ENCODE data around the gene GPR37. TPM values are rescaled to one million over a fixed set of nuclear protein-coding genes. Genes with fewer than 3 reads are reported as not detected.

GPR37 gene
- polyA plus RNA-seq, 1 donor from 2014 or later, result 1.4 TPM

DNA sequence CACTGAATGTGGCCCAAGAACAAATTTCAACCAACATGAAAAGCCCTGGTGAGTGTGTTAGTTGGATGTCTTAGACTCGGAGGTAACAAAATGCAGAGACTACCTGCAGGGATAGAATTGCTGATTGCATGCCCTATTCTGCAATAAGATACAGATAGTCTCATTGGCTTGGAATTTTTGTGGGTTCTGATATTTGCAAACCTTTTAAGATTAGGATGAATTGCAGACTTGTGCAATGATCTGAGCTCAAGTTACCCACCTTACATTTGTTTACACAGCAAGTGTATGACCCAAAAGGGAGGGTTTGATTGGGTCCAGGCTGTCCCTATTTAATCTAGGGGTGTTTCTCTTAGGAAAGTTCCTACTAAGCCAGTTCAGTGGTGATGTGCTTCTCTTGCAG lies 45.4 kb downstream of the GPR37 start:
- H3K4me2 ChIP-seq (ENCODE audit: low read length), result no peak overlapping the region
- no peaks in the 10 kb centered on the region for H4K20me1 ChIP-seq (ENCODE audit: insufficient read depth)
- H3K9me3 ChIP-seq (ENCODE audit: low read length), result no peaks in the 10 kb centered on the region
- H3K9me2 ChIP-seq (ENCODE audit: insufficient read depth, low read length), result no peaks in the 10 kb centered on the region
- no peaks in the 10 kb centered on the region for H3F3A ChIP-seq (ENCODE audit: insufficient read depth, low read length, poor library complexity, severe bottlenecking)
- no peak for TF ChIP-seq TAF1 (IDR thresholded peaks at IDR 0.05; ENCODE audit: low read depth)
- TF ChIP-seq POLR2AphosphoS5 (IDR thresholded peaks at IDR 0.05), result no peak
- TF ChIP-seq SMC3 (conservative IDR thresholded peaks at IDR 0.05; ENCODE audit: poor library complexity), result no peak
- no peak for TF ChIP-seq EP300 (conservative IDR thresholded peaks at IDR 0.05; ENCODE audit: poor library complexity, severe bottlenecking)
- TF ChIP-seq CTCF (IDR thresholded peaks at IDR 0.05; ENCODE audit: poor library complexity, severe bottlenecking), result no peak
- TF ChIP-seq, protein P1, sequence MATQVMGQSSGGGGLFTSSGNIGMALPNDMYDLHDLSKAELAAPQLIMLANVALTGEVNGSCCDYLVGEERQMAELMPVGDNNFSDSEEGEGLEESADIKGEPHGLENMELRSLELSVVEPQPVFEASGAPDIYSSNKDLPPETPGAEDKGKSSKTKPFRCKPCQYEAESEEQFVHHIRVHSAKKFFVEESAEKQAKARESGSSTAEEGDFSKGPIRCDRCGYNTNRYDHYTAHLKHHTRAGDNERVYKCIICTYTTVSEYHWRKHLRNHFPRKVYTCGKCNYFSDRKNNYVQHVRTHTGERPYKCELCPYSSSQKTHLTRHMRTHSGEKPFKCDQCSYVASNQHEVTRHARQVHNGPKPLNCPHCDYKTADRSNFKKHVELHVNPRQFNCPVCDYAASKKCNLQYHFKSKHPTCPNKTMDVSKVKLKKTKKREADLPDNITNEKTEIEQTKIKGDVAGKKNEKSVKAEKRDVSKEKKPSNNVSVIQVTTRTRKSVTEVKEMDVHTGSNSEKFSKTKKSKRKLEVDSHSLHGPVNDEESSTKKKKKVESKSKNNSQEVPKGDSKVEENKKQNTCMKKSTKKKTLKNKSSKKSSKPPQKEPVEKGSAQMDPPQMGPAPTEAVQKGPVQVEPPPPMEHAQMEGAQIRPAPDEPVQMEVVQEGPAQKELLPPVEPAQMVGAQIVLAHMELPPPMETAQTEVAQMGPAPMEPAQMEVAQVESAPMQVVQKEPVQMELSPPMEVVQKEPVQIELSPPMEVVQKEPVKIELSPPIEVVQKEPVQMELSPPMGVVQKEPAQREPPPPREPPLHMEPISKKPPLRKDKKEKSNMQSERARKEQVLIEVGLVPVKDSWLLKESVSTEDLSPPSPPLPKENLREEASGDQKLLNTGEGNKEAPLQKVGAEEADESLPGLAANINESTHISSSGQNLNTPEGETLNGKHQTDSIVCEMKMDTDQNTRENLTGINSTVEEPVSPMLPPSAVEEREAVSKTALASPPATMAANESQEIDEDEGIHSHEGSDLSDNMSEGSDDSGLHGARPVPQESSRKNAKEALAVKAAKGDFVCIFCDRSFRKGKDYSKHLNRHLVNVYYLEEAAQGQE (IDR thresholded peaks at IDR 0.05; ENCODE audit: borderline replicate concordance), result no peak
- TF ChIP-seq RAD21 (conservative IDR thresholded peaks at IDR 0.05), result no peak
- TF ChIP-seq EZH2 (IDR thresholded peaks at IDR 0.05; ENCODE audit: borderline replicate concordance, insufficient read depth, low read length, poor library complexity, severe bottlenecking), result no peak
- TF ChIP-seq MXI1 (conservative IDR thresholded peaks at IDR 0.05; ENCODE audit: poor library complexity, severe bottlenecking), result no peak
- H3K36me3 ChIP-seq (ENCODE audit: insufficient read depth, low read length), result no peaks in the 10 kb centered on the region
- H3K79me2 ChIP-seq (replicated peaks; ENCODE audit: insufficient read depth, low read length), result no peaks in the 10 kb centered on the region
- no peak overlapping the region for H3K27ac ChIP-seq (ENCODE audit: low read length)
- no peak overlapping the region for H3K4me3 ChIP-seq (ENCODE audit: low read length)
- H3K9ac ChIP-seq (ENCODE audit: low read length), result no peak overlapping the region
- H2AFZ ChIP-seq (ENCODE audit: low read depth, low read length), result no peak overlapping the region
- H3K27me3 ChIP-seq (ENCODE audit: insufficient read depth, low read depth, low read length), result no peaks in the 10 kb centered on the region

DNA sequence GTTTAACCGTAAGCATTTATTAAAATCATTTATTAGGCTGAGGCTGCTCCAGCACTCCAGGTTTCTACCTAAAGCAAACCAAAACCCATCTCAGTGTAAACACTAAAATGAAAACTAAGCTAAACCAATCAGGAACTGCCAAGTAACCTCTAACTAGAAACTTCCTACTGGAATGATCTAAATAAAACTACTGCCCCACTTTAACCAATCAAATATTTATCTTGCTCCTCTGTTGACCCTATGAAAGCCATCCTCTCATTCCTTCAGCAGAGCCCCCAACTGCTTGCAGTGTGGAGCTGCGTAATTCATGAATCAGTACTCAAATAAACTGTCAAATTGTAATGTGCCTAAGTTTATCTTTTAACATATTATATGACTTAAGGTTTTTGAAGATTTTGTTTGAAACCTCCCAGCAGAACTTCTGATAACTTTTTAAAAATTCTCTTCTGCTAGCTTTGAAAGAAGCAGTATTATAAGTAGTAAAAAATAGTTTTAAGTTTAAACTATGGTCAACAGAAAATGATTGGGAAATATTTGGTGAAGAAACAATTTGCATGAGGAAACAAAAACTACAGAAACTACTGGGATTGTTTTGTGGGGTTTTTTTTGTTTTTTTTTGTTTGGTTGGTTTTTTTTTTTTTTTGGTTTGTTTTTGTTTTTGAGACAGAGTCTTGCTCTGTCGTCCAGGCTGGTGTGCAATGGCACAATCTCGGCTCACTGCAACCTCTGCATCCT lies 47.4 kb downstream of the GPR37 start:
- H3K4me3 ChIP-seq (ENCODE audit: low read length), result no peak overlapping the region
- H4K20me1 ChIP-seq (ENCODE audit: insufficient read depth), result no peaks in the 10 kb centered on the region
- H3K9me3 ChIP-seq (ENCODE audit: low read length), result no peaks in the 10 kb centered on the region
- H3K27me3 ChIP-seq (ENCODE audit: insufficient read depth, low read depth, low read length), result no peaks in the 10 kb centered on the region
- no peak overlapping the region for H2AFZ ChIP-seq (ENCODE audit: low read depth, low read length)
- H3K9me2 ChIP-seq (ENCODE audit: insufficient read depth, low read length), result no peaks in the 10 kb centered on the region
- no peaks in the 10 kb centered on the region for H3K36me3 ChIP-seq (ENCODE audit: insufficient read depth, low read length)
- TF ChIP-seq CTCF (IDR thresholded peaks at IDR 0.05; ENCODE audit: poor library complexity, severe bottlenecking) (no peak), SMC3 (conservative IDR thresholded peaks at IDR 0.05; ENCODE audit: poor library complexity) (no peak), EP300 (conservative IDR thresholded peaks at IDR 0.05; ENCODE audit: poor library complexity, severe bottlenecking) (no peak), EZH2 (IDR thresholded peaks at IDR 0.05; ENCODE audit: borderline replicate concordance, insufficient read depth, low read length, poor library complexity, severe bottlenecking) (no peak), MXI1 (conservative IDR thresholded peaks at IDR 0.05; ENCODE audit: poor library complexity, severe bottlenecking) (no peak), TAF1 (IDR thresholded peaks at IDR 0.05; ENCODE audit: low read depth) (no peak), RAD21 (conservative IDR thresholded peaks at IDR 0.05) (no peak), POLR2AphosphoS5 (IDR thresholded peaks at IDR 0.05) (no peak)
- TF ChIP-seq, protein P1 (IDR thresholded peaks at IDR 0.05; ENCODE audit: borderline replicate concordance), result no peak
- H3F3A ChIP-seq (ENCODE audit: insufficient read depth, low read length, poor library complexity, severe bottlenecking), result no peaks in the 10 kb centered on the region
- H3K9ac ChIP-seq (ENCODE audit: low read length), result no peak overlapping the region
- H3K27ac ChIP-seq (ENCODE audit: low read length), result no peak overlapping the region
- no peaks in the 10 kb centered on the region for H3K79me2 ChIP-seq (replicated peaks; ENCODE audit: insufficient read depth, low read length)
- H3K4me2 ChIP-seq (ENCODE audit: low read length), result no peak overlapping the region
